Activated CD4-positive, alpha-beta T cell treated with anti-CD3 and anti-CD28 coated beads, Interleukin-2, amount 50 U/mL, for 16 hours (primary cell): ENCODE measurements around the gene TNFRSF4.

Experiments
- DNase-seq: peaks from one replicate; pipeline ENCODE4 v3.0.0-alpha.2; 2020

Gene TNFRSF4

DNA sequence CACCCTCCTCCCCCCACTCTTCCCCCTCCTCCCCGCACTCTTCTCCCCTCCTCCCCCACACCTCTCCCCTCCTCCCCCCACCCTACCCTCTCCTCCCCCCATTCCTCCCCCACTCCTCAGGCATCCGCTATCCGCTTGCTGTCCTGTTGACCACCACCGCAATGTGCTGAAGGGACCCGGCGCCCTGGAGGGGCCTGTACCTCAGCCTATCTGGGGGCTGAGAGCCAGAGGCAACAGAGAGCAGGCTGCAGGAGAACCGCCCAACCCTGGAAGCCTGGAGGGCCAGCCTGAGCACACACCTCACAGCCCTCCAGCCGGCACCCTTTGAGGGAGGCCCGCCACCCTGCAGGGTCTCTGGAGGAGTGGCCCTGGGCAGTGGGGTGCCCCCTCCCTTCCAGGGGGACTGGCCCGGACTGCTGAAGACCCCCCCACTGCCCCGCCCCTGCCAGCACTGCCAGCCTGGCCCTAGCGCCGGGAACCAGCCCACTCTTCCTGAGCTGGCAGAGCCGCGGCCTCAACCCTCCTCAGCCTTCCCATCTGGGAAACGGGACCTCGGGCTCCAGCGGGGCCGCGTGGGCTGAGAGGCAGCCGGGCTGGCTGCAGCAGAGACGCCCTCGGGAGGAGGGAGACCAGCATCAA, 31.3 kb upstream of the TNFRSF4 start:
- no peak for DNase-seq

DNA sequence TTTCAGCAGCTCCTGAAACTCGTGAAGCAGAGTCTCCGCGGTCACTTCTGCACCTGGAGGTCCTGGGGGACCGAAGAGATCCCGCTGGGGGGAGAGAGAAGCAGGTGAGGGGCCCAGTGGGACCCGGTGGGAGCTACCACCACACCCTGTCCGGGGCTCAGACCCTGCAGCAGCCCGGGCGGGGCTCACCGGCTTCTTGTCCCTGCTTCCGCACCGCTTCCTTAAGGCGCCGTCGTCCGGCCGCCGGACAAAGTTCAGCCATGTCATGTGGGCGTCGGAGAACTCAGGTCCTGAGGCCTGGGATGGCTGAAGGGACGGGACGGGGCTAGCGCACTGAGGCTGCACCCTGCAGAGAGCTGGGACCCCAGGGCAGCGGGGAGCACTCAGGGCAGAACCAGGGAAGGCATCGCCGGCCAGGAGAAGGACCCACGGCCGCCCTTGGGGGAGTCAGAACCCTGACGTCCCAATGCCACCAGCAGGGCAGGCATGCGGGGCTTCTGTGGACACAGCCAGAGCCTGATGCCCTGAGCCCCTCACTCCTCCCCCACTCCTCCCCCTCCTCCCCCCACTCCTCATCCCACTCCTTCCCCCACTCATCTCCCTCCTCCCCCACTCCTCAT, 30.3 kb upstream of the TNFRSF4 start:
- no peak for DNase-seq

DNA sequence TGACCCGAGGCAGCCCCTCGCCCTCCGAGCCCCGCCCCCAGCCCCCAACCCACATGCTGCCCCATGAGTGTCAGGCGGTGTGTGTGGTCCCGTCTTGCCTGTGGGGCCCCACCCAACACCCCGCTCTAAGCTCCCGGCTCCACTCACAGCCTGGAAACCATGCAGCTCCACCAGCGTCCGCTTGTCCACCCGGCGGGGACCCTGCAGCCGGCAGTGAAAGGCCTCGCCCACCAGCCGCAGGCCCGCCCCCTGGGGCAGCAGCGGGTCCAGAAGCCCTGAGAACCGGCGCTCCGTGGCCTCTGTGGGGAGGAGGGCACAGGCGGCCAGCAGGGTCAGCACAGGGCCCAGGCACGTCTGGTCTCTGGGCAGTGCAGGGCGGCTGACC, 29.8 kb upstream of the TNFRSF4 start:
- DNase-seq = no peak

GRCh38 chr1:1243266-1243660, 29.3 kb upstream of the TNFRSF4 start:
- DNase-seq = no peak

DNA sequence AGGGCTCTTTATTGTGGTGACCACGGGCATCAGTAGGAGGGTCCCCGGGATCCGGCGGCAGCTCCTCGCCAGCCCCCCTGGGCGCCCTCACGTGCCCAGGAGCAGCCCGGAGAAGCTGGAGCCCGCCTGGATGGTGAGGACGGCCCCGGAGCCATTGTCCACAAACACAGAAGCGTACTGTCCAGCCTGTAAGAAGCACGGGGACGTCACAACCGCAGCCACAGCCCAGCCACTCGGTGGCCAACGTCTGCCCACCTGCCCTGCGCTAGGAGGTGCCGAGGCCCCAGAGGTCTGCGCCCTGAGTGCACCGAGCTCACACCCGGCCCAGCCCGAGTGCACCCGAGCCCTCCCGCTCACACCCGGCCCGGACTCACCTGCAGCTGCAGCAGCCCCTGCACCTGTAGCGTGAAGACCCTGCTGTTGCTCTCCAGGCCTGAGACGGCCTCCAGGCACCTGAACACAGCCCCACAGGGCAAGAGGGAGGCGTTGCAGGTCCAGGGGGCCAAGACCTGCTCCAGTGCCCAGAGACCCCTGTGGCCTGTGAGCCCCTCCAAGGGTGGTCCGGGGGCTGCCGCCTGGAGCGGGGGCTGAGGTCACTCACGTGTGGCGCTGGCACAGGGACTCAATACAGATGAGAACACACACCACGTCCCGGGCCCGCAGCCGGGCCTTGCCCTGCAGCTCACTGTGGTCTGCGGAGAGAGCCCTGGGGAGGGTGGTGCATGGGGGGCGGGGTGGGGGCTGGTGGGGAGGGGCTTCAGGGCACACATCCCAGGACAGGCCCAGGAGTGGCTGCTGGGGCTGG, 28.7 kb upstream of the TNFRSF4 start:
- DNase-seq = no peak

DNA sequence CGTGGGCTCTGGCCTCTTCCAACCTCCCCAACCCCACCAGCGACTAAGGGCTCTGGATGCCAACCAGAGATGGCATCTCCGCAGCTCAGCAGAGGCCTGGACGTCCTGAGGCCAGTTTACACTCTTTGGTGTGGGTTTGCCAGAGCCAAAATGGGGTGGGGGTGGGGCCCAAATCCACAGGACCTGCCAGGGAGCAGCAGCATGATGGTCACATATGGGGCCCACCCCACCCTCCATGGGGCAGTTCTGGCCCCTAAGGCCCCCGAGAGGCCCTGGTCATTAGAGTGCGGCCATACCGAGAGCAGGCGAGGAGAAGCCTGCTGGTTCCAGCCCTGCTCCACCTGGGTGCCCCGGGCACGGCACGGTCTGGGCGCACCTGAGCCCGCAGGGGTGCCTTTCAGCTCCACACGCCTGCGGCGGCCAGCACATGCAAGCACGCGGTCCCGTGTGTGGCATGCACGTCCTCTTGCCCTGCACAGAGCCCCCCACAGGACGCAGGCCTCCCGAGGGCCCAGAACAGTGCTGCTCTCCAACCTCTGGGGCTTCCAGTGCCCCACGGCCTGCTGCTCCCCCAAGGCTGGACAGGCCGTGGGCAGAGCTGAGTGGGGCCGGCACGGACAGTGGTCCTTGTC, 27.8 kb upstream of the TNFRSF4 start:
- no peak for DNase-seq

GRCh38 chr1:1240822-1241587, 27.1 kb upstream of the TNFRSF4 start:
- DNase-seq = no peak

DNA sequence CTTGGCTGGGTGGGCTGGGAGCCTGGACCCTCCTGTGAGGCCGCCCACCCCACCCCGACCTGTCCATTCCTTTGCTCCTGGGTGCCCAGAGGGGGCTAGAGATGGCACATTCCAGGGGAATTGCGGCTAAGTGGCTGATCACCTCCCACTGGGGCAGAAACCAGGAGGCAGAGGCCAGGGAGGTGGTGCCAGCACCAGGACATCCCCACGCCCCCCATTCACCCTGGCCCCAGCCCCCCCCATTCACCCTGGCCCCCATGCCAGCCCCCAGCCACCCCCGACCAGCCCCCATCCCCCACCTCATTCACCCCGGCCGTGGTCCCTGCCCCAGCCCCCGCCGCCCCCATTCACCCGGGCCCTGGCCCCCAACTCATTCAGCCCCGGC, 26.4 kb upstream of the TNFRSF4 start:
- no peak for DNase-seq

GRCh38 chr1:1239614-1240347, 25.8 kb upstream of the TNFRSF4 start:
- no peak for DNase-seq

- no peak for DNase-seq
Observed at GRCh38 chr1:1239227-1239613, 25.3 kb upstream of the TNFRSF4 start.

DNA sequence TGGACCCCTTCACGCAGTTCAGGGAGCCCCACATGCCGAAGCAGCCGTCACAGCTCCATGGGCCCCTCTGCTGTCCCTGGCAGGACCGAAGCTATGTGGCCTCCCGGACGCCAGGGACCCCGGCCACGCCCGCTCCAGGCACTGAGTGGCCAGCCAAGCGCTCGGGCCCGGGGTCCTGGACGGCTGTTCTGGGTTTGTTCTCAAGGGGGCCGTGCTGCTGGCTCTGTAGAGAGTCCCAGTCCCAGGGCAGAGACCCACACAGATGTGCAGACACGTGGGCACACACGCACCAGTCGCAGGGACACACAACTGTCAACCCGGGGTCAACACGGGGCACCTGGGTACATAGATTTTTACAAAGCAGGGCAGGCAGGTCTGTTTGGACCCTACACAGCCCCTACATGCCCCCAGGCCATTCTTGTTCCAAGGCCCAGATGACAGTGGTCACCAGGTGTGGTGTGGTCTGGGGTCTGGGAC, 24.8 kb upstream of the TNFRSF4 start:
- DNase-seq = no peak

- no peak for DNase-seq
Observed at GRCh38 chr1:1237874-1238701, 24.1 kb upstream of the TNFRSF4 start.

DNA sequence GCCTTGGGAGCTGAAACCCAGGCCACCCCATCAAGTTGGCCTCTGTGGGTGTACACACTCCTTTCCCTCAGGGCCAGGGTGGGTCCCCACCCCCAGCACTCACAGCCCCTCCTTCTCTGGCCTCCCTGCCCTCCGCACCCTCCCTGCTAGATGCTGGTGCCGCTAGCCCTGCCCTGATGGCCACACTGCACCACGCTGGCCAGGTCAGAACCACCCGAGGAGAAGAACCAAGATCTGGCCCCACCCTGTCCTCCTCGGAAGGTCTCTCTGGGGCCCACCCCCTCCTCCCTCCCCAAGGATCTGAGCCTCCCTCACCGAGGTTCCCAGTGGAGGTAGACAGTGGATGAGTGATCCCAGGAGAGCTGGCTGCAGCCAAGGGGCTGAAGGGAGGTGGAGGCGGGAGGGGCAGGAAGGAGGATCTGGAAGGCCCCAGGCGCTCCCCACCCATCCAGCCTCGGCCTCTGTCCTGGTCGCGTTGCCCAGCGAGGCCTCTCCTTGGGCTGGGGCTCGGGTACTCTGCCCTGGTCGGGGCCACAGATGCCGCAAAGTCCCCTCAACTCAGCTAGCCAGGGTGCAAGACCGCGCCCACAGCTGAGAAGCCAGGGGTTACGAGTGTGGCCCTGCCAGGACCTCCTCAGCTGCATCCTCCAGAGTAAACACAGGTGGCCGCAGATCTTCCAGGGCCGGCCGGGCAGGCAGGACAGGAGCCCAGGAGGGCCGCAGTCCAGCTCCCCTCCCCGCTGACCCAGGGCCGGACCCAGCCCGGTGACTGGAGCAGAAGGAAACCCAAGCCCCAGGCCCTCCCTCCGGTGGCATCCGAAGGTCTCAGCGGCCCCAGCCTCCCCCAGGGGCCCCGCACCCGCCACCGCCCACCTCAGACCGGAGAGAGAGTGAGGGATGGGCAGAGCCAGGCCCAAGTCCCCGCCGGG, 23.3 kb upstream of the TNFRSF4 start:
- DNase-seq = no peak

DNA sequence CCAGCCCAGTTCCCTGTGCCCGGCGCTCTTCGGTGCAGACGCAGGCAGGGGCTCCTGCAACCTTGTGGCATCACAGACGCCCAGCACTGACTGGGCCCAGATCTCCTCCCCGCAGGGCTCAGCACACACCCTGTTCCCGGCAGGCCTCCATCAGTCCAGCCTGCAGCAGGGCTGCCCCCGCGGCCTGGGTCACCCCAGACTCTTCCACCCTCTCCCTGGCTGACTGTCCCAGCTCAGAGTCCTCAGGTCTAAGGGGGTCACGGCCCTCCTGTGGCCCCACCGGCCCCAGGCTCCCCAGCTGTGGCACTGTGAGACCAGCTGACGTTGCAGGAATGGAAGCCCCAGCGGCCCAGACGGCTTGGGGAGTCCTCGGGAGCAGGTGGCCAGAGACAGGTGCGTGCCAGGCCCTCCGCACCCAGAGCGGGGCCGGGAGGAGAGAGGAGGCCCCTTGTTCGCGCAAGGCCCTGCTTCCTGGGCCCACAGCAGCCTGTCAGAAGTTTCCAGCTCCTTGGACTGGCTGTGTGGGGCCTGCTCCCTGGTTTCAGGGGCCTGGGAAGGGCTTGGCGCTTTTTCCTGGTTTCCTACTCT, 22.3 kb upstream of the TNFRSF4 start:
- no peak for DNase-seq

DNA sequence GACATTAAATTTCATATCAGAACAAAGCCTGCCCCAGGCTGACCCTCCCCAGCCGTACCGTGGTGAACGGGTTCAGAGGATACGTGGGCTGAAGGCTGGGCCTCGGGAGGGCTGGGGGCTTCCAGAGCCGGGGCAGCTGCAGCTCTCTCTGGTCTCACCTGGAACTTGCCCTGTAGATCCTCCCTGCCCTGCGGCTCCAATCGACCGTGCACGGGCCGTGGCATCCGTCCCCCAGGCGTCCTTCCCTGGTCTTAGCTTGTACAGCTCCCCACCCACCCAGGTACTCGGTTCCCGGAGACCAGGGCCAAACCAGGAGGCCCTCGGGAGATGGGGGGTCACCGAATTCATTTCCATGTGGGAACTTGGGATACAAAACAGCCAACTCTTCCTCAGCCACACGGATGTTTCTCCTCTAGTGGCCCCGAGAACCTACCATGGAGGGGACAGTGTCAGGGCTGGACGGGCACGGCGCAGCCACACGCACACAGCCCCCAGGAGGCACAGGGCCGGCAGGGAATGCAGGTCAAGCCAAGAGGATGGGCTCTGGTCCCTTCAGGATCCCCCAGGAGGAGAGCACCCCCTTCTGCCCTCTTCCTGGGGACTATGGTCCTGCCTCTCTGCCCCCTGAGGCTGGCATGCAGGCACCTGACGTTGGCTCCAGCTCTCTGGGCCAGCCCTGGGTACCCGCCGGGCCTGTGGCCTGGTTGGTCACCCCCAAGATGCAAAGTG, 21.2 kb upstream of the TNFRSF4 start:
- no peak for DNase-seq

- no peak for DNase-seq
Observed at GRCh38 chr1:1234180-1234808, 20.3 kb upstream of the TNFRSF4 start.

DNA sequence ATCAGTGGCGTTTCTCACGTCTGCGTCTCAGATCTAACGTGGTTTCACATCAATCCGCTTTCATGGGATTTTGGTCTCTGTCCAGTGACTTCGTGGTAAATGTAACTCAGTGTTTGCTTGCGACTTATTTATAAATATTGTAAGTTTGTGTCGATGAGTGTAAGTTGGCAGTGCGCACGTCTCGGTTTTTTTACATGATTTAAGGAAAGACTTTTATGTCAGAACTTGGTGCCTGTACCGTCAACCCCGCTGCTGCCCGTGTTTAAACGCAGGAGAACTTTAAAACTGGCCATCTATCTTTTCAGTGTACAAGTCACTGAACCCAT, 19.6 kb upstream of the TNFRSF4 start:
- DNase-seq = no peak

DNA sequence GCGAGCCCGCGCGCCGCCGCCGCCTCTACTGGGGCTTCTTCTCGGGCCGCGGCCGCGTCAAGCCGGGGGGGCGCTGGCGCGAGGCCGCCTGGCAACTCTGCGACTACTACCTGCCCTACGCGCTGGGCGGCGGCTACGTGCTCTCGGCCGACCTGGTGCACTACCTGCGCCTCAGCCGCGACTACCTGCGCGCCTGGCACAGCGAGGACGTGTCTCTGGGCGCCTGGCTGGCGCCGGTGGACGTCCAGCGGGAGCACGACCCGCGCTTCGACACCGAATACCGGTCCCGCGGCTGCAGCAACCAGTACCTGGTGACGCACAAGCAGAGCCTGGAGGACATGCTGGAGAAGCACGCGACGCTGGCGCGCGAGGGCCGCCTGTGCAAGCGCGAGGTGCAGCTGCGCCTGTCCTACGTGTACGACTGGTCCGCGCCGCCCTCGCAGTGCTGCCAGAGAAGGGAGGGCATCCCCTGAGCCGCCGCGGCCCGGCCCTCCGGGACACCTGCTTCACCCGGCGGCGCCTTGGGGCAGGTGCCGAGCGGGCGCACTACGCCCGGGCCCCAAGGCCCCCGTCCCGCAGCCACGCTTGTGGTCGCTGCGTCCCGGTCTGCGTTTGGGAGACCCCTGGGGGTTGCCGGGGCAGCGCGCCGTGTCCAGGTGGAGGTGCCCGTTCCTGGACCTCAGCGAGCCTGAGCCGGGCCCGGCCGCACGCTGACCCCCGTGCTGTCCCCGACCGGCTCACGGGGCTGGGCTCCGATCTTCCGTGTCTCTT, 19.0 kb upstream of the TNFRSF4 start:
- no peak for DNase-seq
